Astrocyte (in vitro differentiated cells and primary cell): Measurements from ENCODE around the gene NUP214. TPM values are rescaled to one million over a fixed set of nuclear protein-coding genes. Genes with fewer than 3 reads are reported as not detected.

Experiments
- DNase-seq: peaks from one replicate; pipeline ENCODE4 v3.0.0-alpha.2; 2010; ENCODE audit warnings: low read depth
- FAIRE-seq: peaks from 2 replicates; lab custom pipeline; 2011; peaks lifted over from hg19 to GRCh38; lab: Jason Lieb, UNC
- H2AFZ ChIP-seq: 2 replicates; pipeline ENCODE4 v1.6.0; 2012; ENCODE audit warnings: low read depth, low read length, inconsistent platforms
- H3K27ac ChIP-seq: 2 replicates; pipeline ENCODE4 v1.5.1; 2011; ENCODE audit warnings: low read depth, low read length, inconsistent platforms
- H3K27me3 ChIP-seq: 2 replicates; pipeline ENCODE4 v1.6.0; 2011; ENCODE audit warnings: low read length, inconsistent platforms; ENCODE audit not compliant: insufficient read depth
- H3K36me3 ChIP-seq: 2 replicates; pipeline ENCODE4 v1.5.1; 2011; ENCODE audit warnings: low read length, inconsistent platforms; ENCODE audit not compliant: insufficient read depth
- H3K4me1 ChIP-seq: 2 replicates; pipeline ENCODE4 v1.5.1; 2011; ENCODE audit warnings: low read length, inconsistent platforms; ENCODE audit not compliant: insufficient read depth
- H3K4me2 ChIP-seq: 2 replicates; pipeline ENCODE4 v1.6.0; 2012; ENCODE audit warnings: low read length, inconsistent platforms
- H3K4me3 ChIP-seq: 2 replicates; pipeline ENCODE4 v1.5.1; 2011; ENCODE audit warnings: low read depth, mild to moderate bottlenecking, low read length, inconsistent platforms; ENCODE audit not compliant: insufficient read depth
- H3K79me2 ChIP-seq: 2 replicates; pipeline ENCODE4 v1.6.0; 2012; ENCODE audit warnings: mild to moderate bottlenecking, low read length, inconsistent platforms; ENCODE audit not compliant: insufficient read depth
- H3K9ac ChIP-seq: 2 replicates; pipeline ENCODE4 v1.6.0; 2012; ENCODE audit warnings: mild to moderate bottlenecking, low read length, inconsistent platforms
- H3K9me3 ChIP-seq: 2 replicates; pipeline ENCODE4 v1.5.1; 2012; ENCODE audit warnings: low read depth, mild to moderate bottlenecking, low read length, inconsistent platforms; ENCODE audit not compliant: insufficient read depth
- H4K20me1 ChIP-seq: 2 replicates; pipeline ENCODE4 v1.6.0; 2012; ENCODE audit warnings: low read length, inconsistent platforms; ENCODE audit not compliant: insufficient read depth
- H3K27ac Mint-ChIP-seq: one replicate; pipeline ENCODE4 v1.8.0; 2021; ENCODE audit warnings: mild to moderate bottlenecking, mixed read lengths; ENCODE audit not compliant: unreplicated experiment
- H3K27me3 Mint-ChIP-seq: one replicate; pipeline ENCODE4 v1.8.0; 2021; ENCODE audit warnings: low read depth, mixed read lengths; ENCODE audit not compliant: unreplicated experiment
- H3K36me3 Mint-ChIP-seq: one replicate; pipeline ENCODE4 v1.8.0; 2021; ENCODE audit warnings: low read depth, mixed read lengths; ENCODE audit not compliant: unreplicated experiment
- H3K4me1 Mint-ChIP-seq: one replicate; pipeline ENCODE4 v1.8.0; 2021; ENCODE audit warnings: low read depth, mixed read lengths; ENCODE audit not compliant: unreplicated experiment
- H3K4me3 Mint-ChIP-seq: one replicate; pipeline ENCODE4 v1.8.0; 2021; ENCODE audit warnings: mild to moderate bottlenecking, moderate library complexity, mixed read lengths; ENCODE audit not compliant: unreplicated experiment
- H3K9me3 Mint-ChIP-seq: one replicate; pipeline ENCODE4 v1.8.0; 2021; ENCODE audit warnings: mild to moderate bottlenecking, mixed read lengths; ENCODE audit not compliant: unreplicated experiment
- EZH2 ChIP-seq: IDR thresholded peaks from 2 replicates; pipeline ENCODE4 v1.6.1; 2012; ENCODE audit warnings: mild to moderate bottlenecking, low read length, inconsistent platforms; ENCODE audit not compliant: insufficient read depth
- total RNA-seq: library from RNA; stranded (reverse); gene quantifications from 2 replicates; pipeline ENCODE4 v1.2.1, GENCODE V29; 2021
- TF ChIP-seq, protein P1 (sequence below): IDR thresholded peaks from 2 replicates; pipeline ENCODE4 v1.5.1; 2011; ENCODE audit warnings: low read depth, mild to moderate bottlenecking, inconsistent platforms, low read length, moderate library complexity; ENCODE audit not compliant: insufficient read depth

Gene NUP214
- total RNA-seq, 1 donor from 2014 or later = 30.5 TPM

DNA sequence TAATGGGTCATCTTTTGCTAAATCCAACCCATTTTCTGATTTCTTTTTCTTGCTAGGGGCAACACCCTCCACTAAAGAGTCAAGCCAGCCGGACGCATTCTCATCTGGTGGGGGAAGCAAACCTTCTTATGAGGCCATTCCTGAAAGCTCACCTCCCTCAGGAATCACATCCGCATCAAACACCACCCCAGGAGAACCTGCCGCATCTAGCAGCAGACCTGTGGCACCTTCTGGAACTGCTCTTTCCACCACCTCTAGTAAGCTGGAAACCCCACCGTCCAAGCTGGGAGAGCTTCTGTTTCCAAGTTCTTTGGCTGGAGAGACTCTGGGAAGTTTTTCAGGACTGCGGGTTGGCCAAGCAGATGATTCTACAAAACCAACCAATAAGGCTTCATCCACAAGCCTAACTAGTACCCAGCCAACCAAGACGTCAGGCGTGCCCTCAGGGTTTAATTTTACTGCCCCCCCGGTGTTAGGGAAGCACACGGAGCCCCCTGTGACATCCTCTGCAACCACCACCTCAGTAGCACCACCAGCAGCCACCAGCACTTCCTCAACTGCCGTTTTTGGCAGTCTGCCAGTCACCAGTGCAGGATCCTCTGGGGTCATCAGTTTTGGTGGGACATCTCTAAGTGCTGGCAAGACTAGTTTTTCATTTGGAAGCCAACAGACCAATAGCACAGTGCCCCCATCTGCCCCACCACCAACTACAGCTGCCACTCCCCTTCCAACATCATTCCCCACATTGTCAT is 72.0 kb downstream of the NUP214 start:
- peaks cover 6% of the 10 kb centered on the region for H4K20me1 ChIP-seq
- peaks cover 48% of the 10 kb centered on the region for H3K36me3 ChIP-seq
- no peak overlapping the region for H3K27ac ChIP-seq
- FAIRE-seq (no peak), DNase-seq (no peak)
- Mint-ChIP-seq H3K36me3 (peaks cover 28% of the 10 kb centered on the region), H3K27ac (no peak overlapping the region), H3K27me3 (no peaks in the 10 kb centered on the region), H3K9me3 (no peaks in the 10 kb centered on the region), H3K4me1 (no peaks in the 10 kb centered on the region), H3K4me3 (no peak overlapping the region)
- H3K9me3 ChIP-seq = no peaks in the 10 kb centered on the region
- H3K4me3 ChIP-seq = no peak overlapping the region
- no peak overlapping the region for H3K9ac ChIP-seq
- H2AFZ ChIP-seq = no peak overlapping the region
- no peak overlapping the region for H3K4me2 ChIP-seq
- TF ChIP-seq, protein P1, sequence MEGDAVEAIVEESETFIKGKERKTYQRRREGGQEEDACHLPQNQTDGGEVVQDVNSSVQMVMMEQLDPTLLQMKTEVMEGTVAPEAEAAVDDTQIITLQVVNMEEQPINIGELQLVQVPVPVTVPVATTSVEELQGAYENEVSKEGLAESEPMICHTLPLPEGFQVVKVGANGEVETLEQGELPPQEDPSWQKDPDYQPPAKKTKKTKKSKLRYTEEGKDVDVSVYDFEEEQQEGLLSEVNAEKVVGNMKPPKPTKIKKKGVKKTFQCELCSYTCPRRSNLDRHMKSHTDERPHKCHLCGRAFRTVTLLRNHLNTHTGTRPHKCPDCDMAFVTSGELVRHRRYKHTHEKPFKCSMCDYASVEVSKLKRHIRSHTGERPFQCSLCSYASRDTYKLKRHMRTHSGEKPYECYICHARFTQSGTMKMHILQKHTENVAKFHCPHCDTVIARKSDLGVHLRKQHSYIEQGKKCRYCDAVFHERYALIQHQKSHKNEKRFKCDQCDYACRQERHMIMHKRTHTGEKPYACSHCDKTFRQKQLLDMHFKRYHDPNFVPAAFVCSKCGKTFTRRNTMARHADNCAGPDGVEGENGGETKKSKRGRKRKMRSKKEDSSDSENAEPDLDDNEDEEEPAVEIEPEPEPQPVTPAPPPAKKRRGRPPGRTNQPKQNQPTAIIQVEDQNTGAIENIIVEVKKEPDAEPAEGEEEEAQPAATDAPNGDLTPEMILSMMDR = no peak
- no peak for TF ChIP-seq EZH2
- no peaks in the 10 kb centered on the region for H3K79me2 ChIP-seq
- no peaks in the 10 kb centered on the region for H3K4me1 ChIP-seq
- H3K27me3 ChIP-seq = no peaks in the 10 kb centered on the region

DNA sequence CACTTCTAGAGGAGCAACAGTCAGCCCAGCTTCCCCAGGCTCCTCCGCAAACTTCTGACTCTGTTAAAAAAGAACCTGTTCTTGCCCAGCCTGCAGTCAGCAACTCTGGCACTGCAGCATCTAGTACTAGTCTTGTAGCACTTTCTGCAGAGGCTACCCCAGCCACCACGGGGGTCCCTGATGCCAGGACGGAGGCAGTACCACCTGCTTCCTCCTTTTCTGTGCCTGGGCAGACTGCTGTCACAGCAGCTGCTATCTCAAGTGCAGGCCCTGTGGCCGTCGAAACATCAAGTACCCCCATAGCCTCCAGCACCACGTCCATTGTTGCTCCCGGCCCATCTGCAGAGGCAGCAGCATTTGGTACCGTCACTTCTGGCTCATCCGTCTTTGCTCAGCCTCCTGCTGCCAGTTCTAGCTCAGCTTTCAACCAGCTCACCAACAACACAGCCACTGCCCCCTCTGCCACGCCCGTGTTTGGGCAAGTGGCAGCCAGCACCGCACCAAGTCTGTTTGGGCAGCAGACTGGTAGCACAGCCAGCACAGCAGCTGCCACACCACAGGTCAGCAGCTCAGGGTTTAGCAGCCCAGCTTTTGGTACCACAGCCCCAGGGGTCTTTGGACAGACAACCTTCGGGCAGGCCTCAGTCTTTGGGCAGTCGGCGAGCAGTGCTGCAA is 72.8 kb downstream of the NUP214 start:
- H3K27me3 ChIP-seq = no peaks in the 10 kb centered on the region
- no peak for DNase-seq
- H3K9ac ChIP-seq = no peak overlapping the region
- Mint-ChIP-seq H3K36me3 (peaks cover 26% of the 10 kb centered on the region), H3K27ac (no peak overlapping the region), H3K9me3 (no peaks in the 10 kb centered on the region), H3K4me1 (no peaks in the 10 kb centered on the region), H3K4me3 (no peak overlapping the region), H3K27me3 (no peaks in the 10 kb centered on the region)
- no peak overlapping the region for H3K4me3 ChIP-seq
- FAIRE-seq = no peak
- peaks cover 46% of the 10 kb centered on the region for H3K36me3 ChIP-seq
- TF ChIP-seq, protein P1 = no peak
- no peak for TF ChIP-seq EZH2
- no peaks in the 10 kb centered on the region for H3K4me1 ChIP-seq
- no peak overlapping the region for H3K27ac ChIP-seq
- H4K20me1 ChIP-seq = peaks cover 6% of the 10 kb centered on the region
- no peak overlapping the region for H3K4me2 ChIP-seq
- no peaks in the 10 kb centered on the region for H3K79me2 ChIP-seq
- H3K9me3 ChIP-seq = no peaks in the 10 kb centered on the region
- H2AFZ ChIP-seq = no peak overlapping the region

DNA sequence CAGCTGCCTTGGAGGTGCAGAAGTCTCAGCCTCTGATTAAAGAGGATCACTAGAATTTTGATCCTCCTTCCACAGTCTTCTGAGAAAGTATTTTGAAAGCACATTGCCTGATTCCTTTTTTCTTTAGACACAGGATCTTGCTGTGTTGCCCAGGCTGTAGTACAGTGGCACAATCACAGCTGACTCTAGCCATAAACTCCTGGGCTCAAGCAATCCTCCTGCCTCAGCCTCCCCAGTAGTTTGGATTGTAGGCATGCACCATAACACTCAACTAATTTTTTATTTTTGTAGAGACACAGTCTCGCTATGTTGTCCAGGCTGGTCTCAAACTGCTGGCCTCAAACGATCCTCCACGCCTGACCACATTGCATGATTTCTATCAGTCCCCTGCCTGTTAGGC is 76.5 kb downstream of the NUP214 start:
- no peak overlapping the region for H2AFZ ChIP-seq
- H3K4me2 ChIP-seq = no peak overlapping the region
- Mint-ChIP-seq H3K36me3 (peaks cover 25% of the 10 kb centered on the region), H3K9me3 (no peaks in the 10 kb centered on the region), H3K4me3 (no peak overlapping the region), H3K4me1 (no peaks in the 10 kb centered on the region), H3K27ac (no peak overlapping the region), H3K27me3 (no peaks in the 10 kb centered on the region)
- FAIRE-seq = no peak
- no peaks in the 10 kb centered on the region for H3K4me1 ChIP-seq
- H3K79me2 ChIP-seq = no peaks in the 10 kb centered on the region
- peaks cover 46% of the 10 kb centered on the region for H3K36me3 ChIP-seq
- no peaks in the 10 kb centered on the region for H3K9me3 ChIP-seq
- H3K27ac ChIP-seq = no peak overlapping the region
- H3K27me3 ChIP-seq = no peaks in the 10 kb centered on the region
- TF ChIP-seq, protein P1 = no peak
- TF ChIP-seq EZH2 = no peak
- no peak overlapping the region for H3K9ac ChIP-seq
- DNase-seq = no peak
- H3K4me3 ChIP-seq = no peak overlapping the region
- peaks cover 6% of the 10 kb centered on the region for H4K20me1 ChIP-seq
